T47D (cell line): Measurements from ENCODE around the gene MEIS1.

Experiments used
- DNase-seq, 2 experiments: peaks; one replicate each; pipeline versions ENCODE4 v3.0.0 to v3.0.0-alpha.2; 2011 to 2012; ENCODE audit warnings: low read depth in 1 of 2, low spot score in 1 of 2
- JUND ChIP-seq: IDR thresholded peaks from 2 replicates; pipeline ENCODE4 v1.6.1; 2012; ENCODE audit warnings: low read depth
- in situ Hi-C: cut with HindIII; loops from 2 replicates; pipeline ENCODE4 v1.10.0; 2016; ENCODE audit warnings: low sequenced_read_pairs, low pct_unique_long_range_greater_than_20kb

Gene MEIS1

GRCh38 chr2:66587216-66587615, 152.3 kb downstream of the MEIS1 start:
- peak in 1 of 2 experiments; percentile 66 for DNase-seq
- TF ChIP-seq JUND: no peak
- in situ Hi-C loops: no loop called here

DNA sequence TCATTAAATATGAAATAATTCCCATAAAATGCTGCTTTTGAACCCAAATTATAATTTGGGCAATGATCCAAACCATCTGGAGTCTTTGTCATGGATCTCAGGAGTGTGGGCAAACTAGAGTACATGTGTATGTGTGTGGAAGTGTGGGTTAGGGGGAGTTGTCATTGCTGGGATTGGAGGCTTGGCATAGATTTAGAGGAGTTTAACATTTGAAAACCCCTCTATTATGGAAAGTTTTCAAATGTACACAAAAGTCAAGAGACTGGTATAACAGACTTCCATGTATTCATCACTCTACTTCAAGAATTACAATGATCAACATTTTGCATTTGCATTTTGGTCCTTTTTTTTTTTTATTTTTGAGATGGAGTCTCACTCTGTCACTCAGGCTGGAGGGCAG, 159.1 kb downstream of the MEIS1 start:
- no peak for DNase-seq
- TF ChIP-seq JUND: no peak
- in situ Hi-C loops: no loop called here

GRCh38 chr2:66595556-66595955, 160.6 kb downstream of the MEIS1 start:
- in situ Hi-C loops: no loop called here
- DNase-seq: no peak
- no peak for TF ChIP-seq JUND

DNA sequence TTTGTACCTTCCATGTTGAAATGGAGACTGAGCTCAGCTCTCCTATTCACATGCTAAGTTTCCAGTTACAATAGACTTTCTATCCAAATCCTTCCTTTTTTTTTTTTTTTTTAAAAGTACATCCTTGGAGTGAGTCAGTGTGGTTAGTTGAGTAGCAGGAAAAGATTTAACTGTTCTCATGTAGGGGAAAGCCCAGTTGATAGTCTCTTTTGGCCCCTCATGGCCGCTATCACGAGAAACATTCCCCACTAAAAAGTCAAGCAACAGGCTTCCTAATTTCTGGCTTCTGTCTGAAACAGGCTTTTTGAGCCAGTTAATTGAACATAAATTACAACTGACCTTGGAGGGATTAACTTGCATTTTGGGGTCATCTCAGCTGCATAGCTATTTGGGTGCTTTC, 161.3 kb downstream of the MEIS1 start:
- no peak for TF ChIP-seq JUND
- no peak for DNase-seq
- in situ Hi-C loops: no loop called here

GRCh38 chr2:66601624-66602023, 166.7 kb downstream of the MEIS1 start:
- DNase-seq: no peak
- in situ Hi-C loops: no loop called here
- no peak for TF ChIP-seq JUND

- no peak for TF ChIP-seq JUND
- DNase-seq: no peak
- in situ Hi-C loops: no loop called here
Measured at GRCh38 chr2:66602341-66602740, 167.4 kb downstream of the MEIS1 start.

DNA sequence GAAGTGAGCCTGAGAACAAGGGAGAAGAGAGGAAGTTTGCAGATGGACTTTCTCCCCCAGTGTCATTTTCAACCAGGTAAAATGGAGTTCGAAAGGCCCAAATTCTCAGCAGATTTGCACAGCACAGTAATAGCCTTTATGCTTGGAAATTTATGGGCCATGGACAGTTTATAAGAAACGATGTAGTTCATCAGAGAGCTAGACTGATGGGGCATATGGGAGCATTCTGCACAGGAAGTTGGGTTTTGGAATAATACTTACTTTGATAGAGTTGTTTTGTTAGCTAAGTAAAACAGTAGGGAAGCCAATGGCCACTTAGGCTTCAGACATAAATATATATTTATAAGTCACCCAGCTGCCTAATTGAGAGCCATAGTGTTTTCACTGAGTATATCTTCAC, 169.4 kb downstream of the MEIS1 start:
- no peak for TF ChIP-seq JUND
- DNase-seq: no peak
- in situ Hi-C loops: no loop called here

GRCh38 chr2:66604976-66605375, 170.1 kb downstream of the MEIS1 start:
- DNase-seq: no peak
- in situ Hi-C loops: no loop called here
- no peak for TF ChIP-seq JUND

GRCh38 chr2:66607152-66607551, 172.2 kb downstream of the MEIS1 start:
- in situ Hi-C loops: no loop called here
- no peak for DNase-seq
- TF ChIP-seq JUND: no peak
